Measurements from ENCODE around the gene SCLT1.

DNA sequence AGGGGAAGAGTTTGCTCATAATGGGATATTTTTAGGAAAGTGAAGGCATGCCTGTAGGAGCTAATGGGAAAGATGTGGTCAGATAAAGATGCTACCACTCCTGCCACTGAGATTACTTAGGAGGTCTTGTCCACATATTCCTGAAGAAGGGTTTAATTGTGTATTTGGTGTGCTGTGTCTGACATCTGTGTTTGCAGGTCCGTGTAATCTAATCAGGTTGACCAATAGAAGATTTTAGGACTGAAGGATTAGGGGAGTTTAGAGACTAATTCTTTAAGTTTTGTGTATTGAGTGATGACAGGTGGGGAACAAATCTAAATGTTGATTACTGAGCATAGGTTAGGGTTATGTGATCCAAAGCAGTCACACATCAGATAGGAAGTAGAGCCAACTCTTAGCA lies 226.6 kb downstream of the SCLT1 start:
- TF ChIP-seq CTCF (IDR thresholded peaks at IDR 0.05) (no peak), POLR2A (IDR thresholded peaks at IDR 0.05) (no peak)
